ENCODE measurements around the gene RIMBP2. TPM values are rescaled to one million over a fixed set of nuclear protein-coding genes. Genes with fewer than 3 reads are reported as not detected.

Gene RIMBP2
- total RNA-seq, 1 donor from 2014 or later = 0.25 TPM

- H3K27me3 ChIP-seq = no peaks in the 10 kb centered on the region
- intact Hi-C loops (cut with DNase I) = no loop called here
- no peak overlapping the region for H3K4me3 ChIP-seq
- peak; percentile 25 to 37 for DNase-seq (ENCODE audit: extremely low spot score in 2 of 2)
- no peak overlapping the region for H3K27ac ChIP-seq
- H3K4me1 ChIP-seq = no peaks in the 10 kb centered on the region
- H3K9me3 ChIP-seq = no peaks in the 10 kb centered on the region
- H3K36me3 ChIP-seq = no peaks in the 10 kb centered on the region
- TF ChIP-seq POLR2AphosphoS5 (IDR thresholded peaks at IDR 0.05; ENCODE audit: insufficient read depth in 1 of 2, low read depth in 1 of 2) (no peak), POLR2A (IDR thresholded peaks at IDR 0.05) (no peak)
- TF ChIP-seq, protein P1, sequence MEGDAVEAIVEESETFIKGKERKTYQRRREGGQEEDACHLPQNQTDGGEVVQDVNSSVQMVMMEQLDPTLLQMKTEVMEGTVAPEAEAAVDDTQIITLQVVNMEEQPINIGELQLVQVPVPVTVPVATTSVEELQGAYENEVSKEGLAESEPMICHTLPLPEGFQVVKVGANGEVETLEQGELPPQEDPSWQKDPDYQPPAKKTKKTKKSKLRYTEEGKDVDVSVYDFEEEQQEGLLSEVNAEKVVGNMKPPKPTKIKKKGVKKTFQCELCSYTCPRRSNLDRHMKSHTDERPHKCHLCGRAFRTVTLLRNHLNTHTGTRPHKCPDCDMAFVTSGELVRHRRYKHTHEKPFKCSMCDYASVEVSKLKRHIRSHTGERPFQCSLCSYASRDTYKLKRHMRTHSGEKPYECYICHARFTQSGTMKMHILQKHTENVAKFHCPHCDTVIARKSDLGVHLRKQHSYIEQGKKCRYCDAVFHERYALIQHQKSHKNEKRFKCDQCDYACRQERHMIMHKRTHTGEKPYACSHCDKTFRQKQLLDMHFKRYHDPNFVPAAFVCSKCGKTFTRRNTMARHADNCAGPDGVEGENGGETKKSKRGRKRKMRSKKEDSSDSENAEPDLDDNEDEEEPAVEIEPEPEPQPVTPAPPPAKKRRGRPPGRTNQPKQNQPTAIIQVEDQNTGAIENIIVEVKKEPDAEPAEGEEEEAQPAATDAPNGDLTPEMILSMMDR (IDR thresholded peaks at IDR 0.05) = no peak
Measured at GRCh38 chr12:130421896-130422295, 294.2 kb downstream of the RIMBP2 start.

- H3K4me3 ChIP-seq = no peak overlapping the region
- H3K27ac ChIP-seq = no peak overlapping the region
- no peaks in the 10 kb centered on the region for H3K9me3 ChIP-seq
- no peaks in the 10 kb centered on the region for H3K36me3 ChIP-seq
- no peaks in the 10 kb centered on the region for H3K27me3 ChIP-seq
- intact Hi-C loops (cut with DNase I) = no loop called here
- no peaks in the 10 kb centered on the region for H3K4me1 ChIP-seq
- DNase-seq (ENCODE audit: extremely low spot score in 2 of 2) = peak in 1 of 2 donors; percentile 7
- TF ChIP-seq POLR2AphosphoS5 (IDR thresholded peaks at IDR 0.05; ENCODE audit: insufficient read depth in 1 of 2, low read depth in 1 of 2) (no peak), POLR2A (IDR thresholded peaks at IDR 0.05) (no peak)
- TF ChIP-seq, protein P1 (IDR thresholded peaks at IDR 0.05) = no peak
Measured at GRCh38 chr12:130420071-130420470, 296.0 kb downstream of the RIMBP2 start.

DNA sequence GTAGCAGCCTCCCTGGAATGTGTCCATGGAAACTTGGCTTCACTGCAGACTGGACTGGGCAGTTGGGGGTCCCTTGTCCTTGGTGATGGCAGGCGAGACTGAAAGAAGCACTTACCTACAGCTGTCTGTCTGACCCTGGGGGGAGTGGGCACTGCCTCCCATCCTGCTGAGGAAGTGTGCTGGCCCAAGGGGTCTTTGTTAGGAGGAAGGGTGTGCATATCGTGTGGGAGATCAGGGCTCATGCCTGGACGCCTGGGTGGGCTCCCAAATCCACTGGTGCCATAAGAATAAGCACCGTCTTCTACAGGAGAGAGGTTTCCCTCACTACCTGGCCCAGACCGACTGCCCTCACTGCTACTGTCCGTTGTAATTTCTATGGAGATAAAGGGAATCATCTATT is 297.0 kb downstream of the RIMBP2 start:
- intact Hi-C loops (cut with DNase I) = no loop called here
- DNase-seq (ENCODE audit: extremely low spot score in 2 of 2) = peak in 1 of 2 donors; percentile 79
- Histone ChIP-seq H3K9me3 (no peaks in the 10 kb centered on the region), H3K27me3 (no peaks in the 10 kb centered on the region), H3K4me1 (no peaks in the 10 kb centered on the region), H3K4me3 (no peak overlapping the region), H3K36me3 (no peaks in the 10 kb centered on the region), H3K27ac (no peak overlapping the region)
- no peak for TF ChIP-seq POLR2A (IDR thresholded peaks at IDR 0.05)
- no peak for TF ChIP-seq POLR2AphosphoS5 (IDR thresholded peaks at IDR 0.05; ENCODE audit: insufficient read depth in 1 of 2, low read depth in 1 of 2)
- TF ChIP-seq, protein P1 (IDR thresholded peaks at IDR 0.05) = no peak

GRCh38 chr12:130418251-130418650 is 297.8 kb downstream of the RIMBP2 start:
- Histone ChIP-seq H3K27me3 (no peaks in the 10 kb centered on the region), H3K4me3 (no peak overlapping the region), H3K4me1 (no peaks in the 10 kb centered on the region), H3K36me3 (no peaks in the 10 kb centered on the region), H3K9me3 (no peaks in the 10 kb centered on the region), H3K27ac (no peak overlapping the region)
- peak in 1 of 2 donors; percentile 47 for DNase-seq (ENCODE audit: extremely low spot score in 2 of 2)
- TF ChIP-seq, protein P1 (IDR thresholded peaks at IDR 0.05) = no peak
- TF ChIP-seq POLR2A (IDR thresholded peaks at IDR 0.05) = no peak
- TF ChIP-seq POLR2AphosphoS5 (IDR thresholded peaks at IDR 0.05; ENCODE audit: insufficient read depth in 1 of 2, low read depth in 1 of 2) = no peak
- intact Hi-C loops (cut with DNase I) = no loop called here

DNA sequence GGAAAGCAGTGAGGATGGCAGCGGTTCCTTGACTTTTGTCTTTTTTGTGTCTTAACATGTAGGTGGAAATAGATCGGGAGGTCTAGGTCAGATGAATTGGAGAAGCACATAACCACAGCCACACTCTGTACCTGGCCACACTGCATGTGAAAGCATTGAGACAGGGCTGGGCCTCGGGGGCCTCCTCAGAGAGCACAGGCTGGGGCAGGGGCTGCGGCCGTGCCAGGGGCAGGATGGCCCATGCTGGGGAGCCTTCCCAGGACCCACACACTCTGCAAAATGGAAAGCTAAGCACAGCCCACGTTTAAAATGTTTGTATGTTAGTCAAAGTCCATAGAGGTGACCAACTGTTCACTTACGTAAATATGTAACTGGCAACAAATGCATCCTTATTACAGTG is 301.7 kb downstream of the RIMBP2 start:
- no peak for DNase-seq (ENCODE audit: extremely low spot score in 2 of 2)
- Histone ChIP-seq H3K27ac (no peak overlapping the region), H3K4me1 (no peaks in the 10 kb centered on the region), H3K36me3 (no peaks in the 10 kb centered on the region), H3K4me3 (no peak overlapping the region), H3K27me3 (no peaks in the 10 kb centered on the region), H3K9me3 (no peaks in the 10 kb centered on the region)
- intact Hi-C loops (cut with DNase I) = no loop called here
- TF ChIP-seq POLR2A (IDR thresholded peaks at IDR 0.05) (no peak), POLR2AphosphoS5 (IDR thresholded peaks at IDR 0.05; ENCODE audit: insufficient read depth in 1 of 2, low read depth in 1 of 2) (no peak)
- TF ChIP-seq, protein P1 (IDR thresholded peaks at IDR 0.05) = no peak

Measured in vagina (tissue), 2 donors.